Measurements from ENCODE around the gene SPINT2. TPM values are rescaled to one million over a fixed set of nuclear protein-coding genes. Genes with fewer than 3 reads are reported as not detected.

Gene SPINT2
- total and polyA plus RNA-seq, 2 of the 13 experiments (the other 11 are each of a cell fraction or from before 2014, with no cell fraction given) = 0.31 to 0.77 TPM

GRCh38 chr19:38315657-38316476, 51.5 kb downstream of the SPINT2 start, which contains the start of gene YIF1B (continued):
- TF ChIP-seq BCLAF1 (IDR thresholded peaks at IDR 0.05) (no peak), AHR (CRISPR knock-in tag; IDR thresholded peaks at IDR 0.05) (no peak), RBFOX2 (IDR thresholded peaks at IDR 0.05; ENCODE audit: low read depth, low read length) (0 out of 2 replicates have a peak, but pooled peaks have one; percentile 43), E2F1 (CRISPR knock-in tag; IDR thresholded peaks at IDR 0.05) (no peak), SIX1 (CRISPR knock-in tag; IDR thresholded peaks at IDR 0.05; ENCODE audit: borderline replicate concordance) (no peak), REXO4 (CRISPR knock-in tag; IDR thresholded peaks at IDR 0.05; ENCODE audit: borderline replicate concordance) (no peak), IKZF5 (CRISPR knock-in tag; IDR thresholded peaks at IDR 0.05) (no peak), ZNF329 (CRISPR knock-in tag; IDR thresholded peaks at IDR 0.05; ENCODE audit: low read depth) (no peak), ZNF253 (CRISPR knock-in tag; IDR thresholded peaks at IDR 0.05; ENCODE audit: borderline replicate concordance) (no peak), POGZ (CRISPR knock-in tag; IDR thresholded peaks at IDR 0.05) (peak; percentile 67; the same call in 1 of the 2 replicates), CCDC6 (CRISPR knock-in tag; IDR thresholded peaks at IDR 0.05) (no peak), PHF5A (CRISPR knock-in tag; IDR thresholded peaks at IDR 0.05; ENCODE audit: low read depth, unreplicated experiment) (no peak), ZFP91 (CRISPR knock-in tag; IDR thresholded peaks at IDR 0.05; ENCODE audit: borderline replicate concordance) (no peak; the same call in 1 of the 2 replicates), ZC3H4 (CRISPR knock-in tag; IDR thresholded peaks at IDR 0.05; ENCODE audit: borderline replicate concordance) (no peak), BHLHE40 (IDR thresholded peaks at IDR 0.05; ENCODE audit: low read length) (no peak; the same call in 1 of the 2 replicates), GRHL1 (CRISPR knock-in tag; conservative IDR thresholded peaks at IDR 0.05) (no peak), TBP (CRISPR knock-in tag; IDR thresholded peaks at IDR 0.05) (no peak), HES4 (CRISPR knock-in tag; IDR thresholded peaks at IDR 0.05; ENCODE audit: borderline replicate concordance) (no peak), MXD4 (CRISPR knock-in tag; IDR thresholded peaks at IDR 0.05) (no peak), ZNF180 (CRISPR knock-in tag; IDR thresholded peaks at IDR 0.05; ENCODE audit: borderline replicate concordance, low read depth) (no peak), TAF1 (CRISPR knock-in tag; IDR thresholded peaks at IDR 0.05) (peak; percentile 41)
